HepG2 (cell line): Measurements from ENCODE around the gene TRPV4. TPM values are rescaled to one million over a fixed set of nuclear protein-coding genes. Genes with fewer than 3 reads are reported as not detected.
A peak's percentile ranks its signal among the peaks of the same experiment; 100 is the strongest.

Experiments
- ARID4A ChIP-seq: sonication (generic); formaldehyde crosslinking; IDR thresholded peaks from 2 replicates; pipeline ENCODE4 v1.5.0; 2020; ENCODE audit warnings: mild to moderate bottlenecking, missing genetic modification reagents, borderline replicate concordance
- ARNT2 ChIP-seq: sonication (generic); formaldehyde crosslinking; IDR thresholded peaks from 2 replicates; pipeline ENCODE4 v1.8.0; 2022; ENCODE audit warnings: mild to moderate bottlenecking, low read depth, missing genetic modification reagents, moderate library complexity
- ATRX ChIP-seq: sonication (generic); formaldehyde crosslinking; IDR thresholded peaks from 2 replicates; pipeline ENCODE4 v1.4.0; 2020; ENCODE audit warnings: missing genetic modification reagents, borderline replicate concordance
- CTCF ChIP-seq: sonication (generic); formaldehyde crosslinking; IDR thresholded peaks from 2 replicates; pipeline ENCODE4 v1.5.0; 2020; ENCODE audit warnings: mild to moderate bottlenecking, missing genetic modification reagents, moderate library complexity
- GABPB1 ChIP-seq: IDR thresholded peaks from 2 replicates; pipeline ENCODE4 v1.6.1; 2016; ENCODE audit warnings: mild to moderate bottlenecking, missing genetic modification reagents, moderate library complexity, missing compliant biosample characterization
- GTF2F1 ChIP-seq: fragments of 150-350 bp; IDR thresholded peaks from 2 replicates; pipeline ENCODE4 v1.6.1; 2014; ENCODE audit warnings: low read length
- HNRNPLL ChIP-seq: fragments of 200-400 bp; formaldehyde crosslinking; IDR thresholded peaks from 2 replicates; pipeline ENCODE4 v1.6.1; 2017; ENCODE audit warnings: mild to moderate bottlenecking, low read depth, low read length; ENCODE audit not compliant: poor library complexity, severe bottlenecking
- PATZ1 ChIP-seq: sonication (generic); formaldehyde crosslinking; IDR thresholded peaks from 2 replicates; pipeline ENCODE4 v1.4.0; 2020; ENCODE audit warnings: missing genetic modification reagents
- PHF8 ChIP-seq: sonication (generic); formaldehyde crosslinking; IDR thresholded peaks from 2 replicates; pipeline ENCODE4 v1.5.0; 2020; ENCODE audit warnings: missing genetic modification reagents
- SALL1 ChIP-seq: sonication (generic); formaldehyde crosslinking; IDR thresholded peaks from 2 replicates; pipeline ENCODE4 v1.8.0; 2022; ENCODE audit warnings: mild to moderate bottlenecking, missing genetic modification reagents
- TERF1 ChIP-seq: sonication (generic); formaldehyde crosslinking; IDR thresholded peaks from 2 replicates; pipeline ENCODE4 v1.8.0; 2022; ENCODE audit warnings: mild to moderate bottlenecking, missing genetic modification reagents, moderate library complexity
- ZNF543 ChIP-seq: sonication (generic); formaldehyde crosslinking; IDR thresholded peaks from 2 replicates; pipeline ENCODE4 v1.4.0; 2020; ENCODE audit warnings: mild to moderate bottlenecking, missing genetic modification reagents
- ZNF781 ChIP-seq: sonication (generic); formaldehyde crosslinking; IDR thresholded peaks from 2 replicates; pipeline ENCODE4 v1.5.1; 2020; ENCODE audit warnings: borderline replicate concordance, mild to moderate bottlenecking, missing genetic modification reagents; ENCODE audit errors: not compliant biosample characterization
- ZNF784 ChIP-seq: sonication (generic); formaldehyde crosslinking; IDR thresholded peaks from 2 replicates; pipeline ENCODE4 v1.5.1; 2020; ENCODE audit warnings: missing genetic modification reagents, mild to moderate bottlenecking, borderline replicate concordance
- polyA plus RNA-seq, 8 experiments: library from polyadenylated mRNA; depleted of rRNA in 3 of 8; stranded (reverse) in 7 of 8; unstranded in 1 of 8; fragments of >200 nt; fragmentation: Illumina TruSeq in 4 of 8; extraction: Trizol in 4 of 8; gene quantifications; 2 replicates each; pipeline versions ENCODE4 v1.2.1 to v1.2.3, GENCODE V29; 2011 to 2016; ENCODE audit warnings: low read depth in 4 of 8, missing spikeins in 1 of 8, mixed read lengths in 1 of 8; ENCODE audit not compliant: insufficient read depth in 1 of 8
- total RNA-seq, 5 experiments: library from RNA; depleted of rRNA; stranded (reverse); fragments of >200 nt; fragmentation: Illumina TruSeq; extraction: Trizol; gene quantifications; 2 replicates each; pipeline ENCODE4 v1.2.3, GENCODE V29; 2016; ENCODE audit warnings: low read depth in 1 of 5

The TRPV4 gene
- total and polyA plus RNA-seq, 2 of the 13 experiments (the other 11 are each of a cell fraction or from before 2014, with no cell fraction given), result 0.66 to 4.7 TPM

- TF ChIP-seq CTCF (CRISPR knock-in tag) (peak; percentile 59; the same call in 1 of the 2 replicates), ZNF781 (CRISPR knock-in tag) (no peak), SALL1 (CRISPR knock-in tag) (no peak), TERF1 (no peak), ARNT2 (0 out of 2 replicates have a peak, but pooled peaks have one; percentile 44), PATZ1 (CRISPR knock-in tag) (0 out of 2 replicates have a peak, but pooled peaks have one; percentile 20), GTF2F1 (no peak), GABPB1 (CRISPR knock-in tag) (peak; percentile 80), HNRNPLL (no peak), ATRX (CRISPR knock-in tag) (no peak), ARID4A (CRISPR knock-in tag) (peak; percentile 29; the same call in 1 of the 2 replicates), ZNF784 (CRISPR knock-in tag) (0 out of 2 replicates have a peak, but pooled peaks have one; percentile 31), ZNF543 (CRISPR knock-in tag) (0 out of 2 replicates have a peak, but pooled peaks have one; percentile 47), PHF8 (CRISPR knock-in tag) (0 out of 2 replicates have a peak, but pooled peaks have one; percentile 30)
Observed at GRCh38 chr12:109880043-109880931, 47.1 kb upstream of the TRPV4 start, which contains the start of gene GLTP (continued).
